ENCODE measurements around the gene FBN2. TPM values are rescaled to one million over a fixed set of nuclear protein-coding genes. Genes with fewer than 3 reads are reported as not detected.

FBN2 gene
- total RNA-seq, 1 experiment from 2014 or later: 0.42 TPM

DNA sequence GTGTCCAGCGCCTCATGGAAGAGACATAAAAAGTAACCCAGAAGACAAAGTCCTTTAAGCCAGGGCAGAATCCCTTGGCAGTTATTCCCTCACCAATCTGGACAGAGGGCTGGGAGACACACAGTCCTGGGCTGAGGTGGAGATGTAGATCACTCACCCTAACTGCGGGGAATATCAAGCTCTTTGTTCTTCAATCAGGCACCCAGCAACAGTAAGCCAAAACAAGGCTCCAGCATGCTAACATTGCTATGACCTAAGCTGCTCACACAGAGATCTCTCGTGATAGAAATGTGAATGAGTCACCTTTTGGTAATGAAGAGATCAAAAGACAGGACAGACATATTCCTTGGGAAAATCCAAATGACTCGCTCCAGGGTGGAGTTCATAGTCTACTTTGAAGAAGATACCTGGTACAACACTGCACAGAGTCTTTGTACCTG lies 101.3 kb downstream of the FBN2 start (continued):
- TF ChIP-seq TCF7L2 (IDR thresholded peaks at IDR 0.05; ENCODE audit: borderline replicate concordance, extremely low read depth, insufficient read depth, insufficient read length) (peak; percentile 86), POLR2A (IDR thresholded peaks at IDR 0.05; ENCODE audit: borderline replicate concordance, extremely low read depth, insufficient read depth, insufficient read length) (no peak)

DNA sequence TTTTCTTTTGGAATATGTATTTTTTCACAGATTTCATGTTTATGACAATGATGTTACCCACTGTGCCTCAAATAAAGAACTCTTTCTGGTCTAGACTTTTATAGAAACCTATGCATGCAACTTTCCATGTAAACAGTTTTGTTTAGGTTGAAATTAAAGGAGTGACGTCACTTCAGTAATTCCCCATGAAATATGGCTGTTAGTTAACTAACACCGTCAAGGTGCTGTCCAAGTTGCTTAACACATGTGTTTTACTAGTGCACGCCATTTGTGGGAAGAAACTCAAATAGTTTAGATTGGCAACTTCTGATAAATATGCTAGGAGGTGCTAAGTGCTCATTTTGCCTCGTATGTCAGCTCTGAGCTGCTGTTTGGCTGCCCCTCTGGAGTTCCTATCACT lies 102.2 kb downstream of the FBN2 start:
- Histone ChIP-seq H3K4me2 (ENCODE audit: low read length) (peak overlapping the region; percentile 52), H3K9me3 (ENCODE audit: control insufficient read depth in 1 of 2, insufficient read depth in 1 of 2, low read depth in 1 of 2, low read length in 2 of 2) (no peaks in the 10 kb centered on the region), H3K9me2 (ENCODE audit: insufficient read depth) (no peaks in the 10 kb centered on the region), H3K9ac (ENCODE audit: low read length) (0 out of 2 replicates have a peak overlapping the region, but pooled peaks have one; percentile 6), H3K36me3 (ENCODE audit: control insufficient read depth in 1 of 2, insufficient read depth in 2 of 2, low read length in 2 of 2) (no peaks in the 10 kb centered on the region), H2AFZ (ENCODE audit: low read depth, low read length, poor library complexity, severe bottlenecking) (peak overlapping the region; percentile 85), H3K4me1 (ENCODE audit: control insufficient read depth in 1 of 2, insufficient read depth in 2 of 2, low read length in 2 of 2) (peaks cover 2 to 20% of the 10 kb centered on the region in 2 experiments; a peak in 2 of 4 replicates), H4K20me1 (ENCODE audit: insufficient read depth) (no peaks in the 10 kb centered on the region), H3K79me2 (ENCODE audit: insufficient read depth, low read length) (no peaks in the 10 kb centered on the region), H3K27ac (ENCODE audit: low read depth, low read length) (no peak overlapping the region), H3K4me3 (replicated peaks in 1 of 2; ENCODE audit: low read depth in 1 of 2, low read length in 2 of 2) (no peak overlapping the region), H3K27me3 (ENCODE audit: insufficient read depth, low read length) (no peaks in the 10 kb centered on the region)
- BruUV-seq (replicated peaks): no TSS peak
- intact Hi-C loops (cut with micrococcal nuclease): no loop called here
- TF ChIP-seq, protein P1, sequence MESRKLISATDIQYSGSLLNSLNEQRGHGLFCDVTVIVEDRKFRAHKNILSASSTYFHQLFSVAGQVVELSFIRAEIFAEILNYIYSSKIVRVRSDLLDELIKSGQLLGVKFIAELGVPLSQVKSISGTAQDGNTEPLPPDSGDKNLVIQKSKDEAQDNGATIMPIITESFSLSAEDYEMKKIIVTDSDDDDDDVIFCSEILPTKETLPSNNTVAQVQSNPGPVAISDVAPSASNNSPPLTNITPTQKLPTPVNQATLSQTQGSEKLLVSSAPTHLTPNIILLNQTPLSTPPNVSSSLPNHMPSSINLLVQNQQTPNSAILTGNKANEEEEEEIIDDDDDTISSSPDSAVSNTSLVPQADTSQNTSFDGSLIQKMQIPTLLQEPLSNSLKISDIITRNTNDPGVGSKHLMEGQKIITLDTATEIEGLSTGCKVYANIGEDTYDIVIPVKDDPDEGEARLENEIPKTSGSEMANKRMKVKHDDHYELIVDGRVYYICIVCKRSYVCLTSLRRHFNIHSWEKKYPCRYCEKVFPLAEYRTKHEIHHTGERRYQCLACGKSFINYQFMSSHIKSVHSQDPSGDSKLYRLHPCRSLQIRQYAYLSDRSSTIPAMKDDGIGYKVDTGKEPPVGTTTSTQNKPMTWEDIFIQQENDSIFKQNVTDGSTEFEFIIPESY (IDR thresholded peaks at IDR 0.05; ENCODE audit: extremely low read depth, insufficient replicate concordance, low read length): no peak
- TF ChIP-seq SRF (IDR thresholded peaks at IDR 0.05; ENCODE audit: low read depth) (no peak), FOSL1 (IDR thresholded peaks at IDR 0.05; ENCODE audit: low read depth) (no peak), RAD21 (IDR thresholded peaks at IDR 0.05; ENCODE audit: low read depth) (no peak)
- TF ChIP-seq, protein P2, sequence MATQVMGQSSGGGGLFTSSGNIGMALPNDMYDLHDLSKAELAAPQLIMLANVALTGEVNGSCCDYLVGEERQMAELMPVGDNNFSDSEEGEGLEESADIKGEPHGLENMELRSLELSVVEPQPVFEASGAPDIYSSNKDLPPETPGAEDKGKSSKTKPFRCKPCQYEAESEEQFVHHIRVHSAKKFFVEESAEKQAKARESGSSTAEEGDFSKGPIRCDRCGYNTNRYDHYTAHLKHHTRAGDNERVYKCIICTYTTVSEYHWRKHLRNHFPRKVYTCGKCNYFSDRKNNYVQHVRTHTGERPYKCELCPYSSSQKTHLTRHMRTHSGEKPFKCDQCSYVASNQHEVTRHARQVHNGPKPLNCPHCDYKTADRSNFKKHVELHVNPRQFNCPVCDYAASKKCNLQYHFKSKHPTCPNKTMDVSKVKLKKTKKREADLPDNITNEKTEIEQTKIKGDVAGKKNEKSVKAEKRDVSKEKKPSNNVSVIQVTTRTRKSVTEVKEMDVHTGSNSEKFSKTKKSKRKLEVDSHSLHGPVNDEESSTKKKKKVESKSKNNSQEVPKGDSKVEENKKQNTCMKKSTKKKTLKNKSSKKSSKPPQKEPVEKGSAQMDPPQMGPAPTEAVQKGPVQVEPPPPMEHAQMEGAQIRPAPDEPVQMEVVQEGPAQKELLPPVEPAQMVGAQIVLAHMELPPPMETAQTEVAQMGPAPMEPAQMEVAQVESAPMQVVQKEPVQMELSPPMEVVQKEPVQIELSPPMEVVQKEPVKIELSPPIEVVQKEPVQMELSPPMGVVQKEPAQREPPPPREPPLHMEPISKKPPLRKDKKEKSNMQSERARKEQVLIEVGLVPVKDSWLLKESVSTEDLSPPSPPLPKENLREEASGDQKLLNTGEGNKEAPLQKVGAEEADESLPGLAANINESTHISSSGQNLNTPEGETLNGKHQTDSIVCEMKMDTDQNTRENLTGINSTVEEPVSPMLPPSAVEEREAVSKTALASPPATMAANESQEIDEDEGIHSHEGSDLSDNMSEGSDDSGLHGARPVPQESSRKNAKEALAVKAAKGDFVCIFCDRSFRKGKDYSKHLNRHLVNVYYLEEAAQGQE (IDR thresholded peaks at IDR 0.05; ENCODE audit: low read depth): no peak
- CTCF ChIA-PET: no interaction called here
- RAD21 ChIA-PET (ENCODE audit: low non-redundant PET in 1 of 2, low total read pairs in 2 of 2, uncharacterized antibody in 2 of 2, unreplicated experiment in 2 of 2): no interaction called here
- POLR2A ChIA-PET: no interaction called here
- ATAC-seq (no peak), DNase-seq (ENCODE audit: low read depth, low spot score) (no peak)
